GM21576 (cell line): ENCODE data around the gene MPL.

Experiments
- ATAC-seq: cut with Tn5 transposase; IDR thresholded peaks from one replicate; pipeline ENCODE4 v1.9.1; 2021; ENCODE audit warnings: mild to moderate bottlenecking, moderate library complexity; ENCODE audit not compliant: unreplicated experiment

Gene MPL

GRCh38 chr1:43402089-43402865, 64.7 kb downstream of the MPL start:
- no peak for ATAC-seq
